Measurements from ENCODE around the gene TEC. TPM values are rescaled to one million over a fixed set of nuclear protein-coding genes. Genes with fewer than 3 reads are reported as not detected.
A peak's percentile ranks its signal among the peaks of the same experiment; 100 is the strongest.

The TEC gene
- total and polyA plus RNA-seq, 9 of the 15 experiments (the other 6 are each of a cell fraction or from before 2014, with no cell fraction given): 5.3 to 14.7 (median 8.8) TPM

DNA sequence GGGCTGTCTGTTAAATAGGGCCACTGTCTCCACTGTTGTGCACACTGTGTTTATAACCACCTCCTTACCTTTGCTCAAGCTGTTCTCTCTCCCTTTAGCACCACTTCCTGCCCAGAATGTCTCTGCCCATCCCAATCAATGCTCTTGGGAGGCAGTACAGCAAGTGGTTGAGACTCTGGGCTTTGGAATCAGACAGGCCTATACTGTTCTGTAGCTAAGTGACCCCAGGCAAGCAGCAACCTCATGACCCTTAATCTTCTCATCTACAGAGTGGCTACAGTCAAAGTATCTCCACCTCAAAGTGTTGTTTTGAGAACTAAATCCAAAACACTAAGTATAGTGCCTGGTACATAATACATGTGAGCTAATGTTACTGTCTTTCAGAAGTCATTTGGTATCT is 131.8 kb downstream of the TEC start:
- TF ChIP-seq MYBL2 (IDR thresholded peaks at IDR 0.05; ENCODE audit: low read depth) (no peak), MYBL2 (CRISPR knock-in tag; IDR thresholded peaks at IDR 0.05; ENCODE audit: borderline replicate concordance) (no peak), CHCHD3 (CRISPR knock-in tag; IDR thresholded peaks at IDR 0.05) (no peak), RCOR1 (IDR thresholded peaks at IDR 0.05; ENCODE audit: borderline replicate concordance in 1 of 2, low read depth in 2 of 2, low read length in 2 of 2) (no peak), ZNF239 (CRISPR knock-in tag; IDR thresholded peaks at IDR 0.05) (no peak), ZNF197 (CRISPR knock-in tag; IDR thresholded peaks at IDR 0.05; ENCODE audit: low read depth) (no peak), PHF21A (IDR thresholded peaks at IDR 0.05; ENCODE audit: borderline replicate concordance, low read depth) (no peak), YBX1 (IDR thresholded peaks at IDR 0.05) (no peak), CC2D1A (IDR thresholded peaks at IDR 0.05) (no peak), ZNF41 (CRISPR knock-in tag; conservative IDR thresholded peaks at IDR 0.05) (no peak)
- DNase-seq (ENCODE audit: extremely low read depth in 1 of 4, low spot score in 3 of 4) (no peak), FAIRE-seq (no peak), ATAC-seq (no peak)
- no peaks in the 10 kb centered on the region for H4K20me1 ChIP-seq (replicated peaks; ENCODE audit: control insufficient read depth, insufficient read depth, low read length)
- no peak overlapping the region for H3K9ac ChIP-seq (ENCODE audit: insufficient read depth in 1 of 2, low read depth in 2 of 2, low read length in 2 of 2)
- H2AFZ ChIP-seq (ENCODE audit: low read depth, low read length): no peak overlapping the region
- no peaks in the 10 kb centered on the region for H3K27me3 ChIP-seq (ENCODE audit: control insufficient read depth in 2 of 2, insufficient read depth in 2 of 2, low read length in 2 of 2)
- no peaks in the 10 kb centered on the region for H3K9me1 ChIP-seq (ENCODE audit: control insufficient read depth, insufficient read depth, low read length)
- in situ Hi-C loops (cut with MboI): no loop called here
- intact Hi-C loops (cut with micrococcal nuclease): no loop called here
- ChIA-PET CTCF (ENCODE audit: low intra/inter-chr PET ratio) (no interaction called here), POLR2A (interaction anchor here (0.6 kb wide), 2 partner anchors 8 to 392 kb away, joined by 3 to 5 read pairs; no protein-coding TSS in a partner anchor)
- no peak overlapping the region for H3K27ac ChIP-seq (ENCODE audit: extremely low read depth, low read depth, low read length)
- H3K4me2 ChIP-seq (ENCODE audit: insufficient read depth, low read length): no peak overlapping the region
- H3K9me3 ChIP-seq (replicated peaks; ENCODE audit: control insufficient read depth, insufficient read depth, low read depth, low read length): no peaks in the 10 kb centered on the region
- H3K36me3 ChIP-seq (ENCODE audit: control insufficient read depth, insufficient read depth, low read length): peaks cover 53% of the 10 kb centered on the region
- BruUV-seq (replicated peaks): TSS peak; percentile 22
- H3K4me3 ChIP-seq: no peak overlapping the region
- no peaks in the 10 kb centered on the region for H3K4me1 ChIP-seq (replicated peaks in 1 of 2; ENCODE audit: control insufficient read depth in 2 of 2, insufficient read depth in 2 of 2, low read length in 2 of 2)
- H3K79me2 ChIP-seq (ENCODE audit: control insufficient read depth, insufficient read depth, low read length): no peaks in the 10 kb centered on the region

Measured in K562 (cell line).